Thoracic aorta (tissue), 2 donors: Measurements from ENCODE around the gene HSD17B13. TPM values are rescaled to one million over a fixed set of nuclear protein-coding genes. Genes with fewer than 3 reads are reported as not detected.
"Not testable (repeated sequence)": the region's sequence is repeated elsewhere in the genome, so short reads cannot be mapped to it uniquely, and the experiment has no call there.

Experiments
- ATAC-seq: fragments of 150-250 bp; one replicate; pipeline ENCODE4 v1.8.0; 2017; ENCODE audit warnings: low read depth; ENCODE audit not compliant: insufficient number of reproducible peaks, low FRiP score
- DNase-seq: peaks from one replicate; pipeline ENCODE4 v3.0.0-alpha.2; 2020; ENCODE audit warnings: low spot score
- H3K27ac ChIP-seq, 2 donors: fragments of 200-600 bp; sonication (generic); 1 replicate in 1 of 2; 2 replicates in 1 of 2; pipeline ENCODE4 v1.5.1; 2016; ENCODE audit warnings: mild to moderate bottlenecking in 2 of 2, moderate library complexity in 2 of 2
- H3K27me3 ChIP-seq: fragments of 200-600 bp; sonication (generic); replicated peaks from 2 replicates; pipeline ENCODE4 v1.6.0; 2016; ENCODE audit warnings: mild to moderate bottlenecking; ENCODE audit not compliant: insufficient read depth
- H3K36me3 ChIP-seq: fragments of 200-600 bp; sonication (generic); one replicate; pipeline ENCODE4 v1.5.1; 2016
- H3K4me1 ChIP-seq, 2 donors: fragments of 200-600 bp; sonication (generic); 1 replicate in 1 of 2; 2 replicates in 1 of 2; pipeline versions ENCODE4 v1.5.1 to v1.6.0; 2016; ENCODE audit warnings: low read depth in 2 of 2, mild to moderate bottlenecking in 1 of 2; ENCODE audit not compliant: control insufficient read depth in 1 of 2
- H3K4me3 ChIP-seq: fragments of 200-600 bp; sonication (generic); 2 replicates; pipeline ENCODE4 v1.5.1; 2016; ENCODE audit warnings: mild to moderate bottlenecking
- H3K9me3 ChIP-seq: fragments of 200-600 bp; sonication (generic); 2 replicates; pipeline ENCODE4 v1.5.1; 2016
- CTCF ChIP-seq: fragments of 200-600 bp; sonication (generic); IDR thresholded peaks from one replicate; pipeline ENCODE4 v1.5.1; 2019; ENCODE audit warnings: antibody characterized with exemption
- total RNA-seq, 2 donors: library from RNA; depleted of rRNA; stranded (reverse); fragments of >200 nt; gene quantifications; one replicate each; pipeline versions ENCODE4 v1.1.0 to v1.2.3, GENCODE V29; 2016

Gene HSD17B13
- total RNA-seq, 2 donors from 2014 or later = 0.54 to 0.71 TPM

GRCh38 chr4:87286970-87287369 lies 35.7 kb downstream of the HSD17B13 start:
- Histone ChIP-seq H3K27ac (no peak overlapping the region), H3K27me3 (no peaks in the 10 kb centered on the region), H3K9me3 (peaks cover 4% of the 10 kb centered on the region), H3K36me3 (no peaks in the 10 kb centered on the region), H3K4me3 (no peak overlapping the region), H3K4me1 (no peaks in the 10 kb centered on the region)
- no peak for TF ChIP-seq CTCF
- DNase-seq (no peak), ATAC-seq (no peak)

- ATAC-seq, DNase-seq, H3K36me3 ChIP-seq: not testable (repeated sequence)
Observed at GRCh38 chr4:87284268-87284667, 38.4 kb downstream of the HSD17B13 start.

GRCh38 chr4:87283151-87283550 lies 39.5 kb downstream of the HSD17B13 start:
- Histone ChIP-seq H3K27ac (no peak overlapping the region), H3K4me3 (no peak overlapping the region), H3K9me3 (peaks cover 4% of the 10 kb centered on the region), H3K4me1 (no peaks in the 10 kb centered on the region), H3K36me3 (no peaks in the 10 kb centered on the region), H3K27me3 (no peaks in the 10 kb centered on the region)
- no peak for TF ChIP-seq CTCF
- DNase-seq (no peak), ATAC-seq (no peak)

More at GRCh38 chr4:87284268-87284667, 38.4 kb downstream of the HSD17B13 start:
- not testable (repeated sequence) for H3K27me3 ChIP-seq, H3K27ac ChIP-seq, H3K4me3 ChIP-seq, H3K9me3 ChIP-seq, H3K4me1 ChIP-seq

- no peaks in the 10 kb centered on the region for H3K36me3 ChIP-seq
- no peak for TF ChIP-seq CTCF
- H3K27me3 ChIP-seq = no peaks in the 10 kb centered on the region
- no peak overlapping the region for H3K27ac ChIP-seq
- no peak for ATAC-seq
- DNase-seq = no peak
- H3K4me1 ChIP-seq = no peaks in the 10 kb centered on the region
- H3K9me3 ChIP-seq = peaks cover 4% of the 10 kb centered on the region
- H3K4me3 ChIP-seq = no peak overlapping the region
Observed at GRCh38 chr4:87281603-87282002, 41.1 kb downstream of the HSD17B13 start.

GRCh38 chr4:87278335-87278794 lies 44.3 kb downstream of the HSD17B13 start:
- ATAC-seq (no peak), DNase-seq (no peak)
- Histone ChIP-seq H3K9me3 (no peaks in the 10 kb centered on the region), H3K4me3 (no peak overlapping the region), H3K27me3 (no peaks in the 10 kb centered on the region), H3K4me1 (no peaks in the 10 kb centered on the region), H3K27ac (no peak overlapping the region), H3K36me3 (no peaks in the 10 kb centered on the region)
- no peak for TF ChIP-seq CTCF

GRCh38 chr4:87275311-87275710 lies 47.4 kb downstream of the HSD17B13 start:
- TF ChIP-seq CTCF = no peak
- H3K27ac ChIP-seq = no peak overlapping the region
- ATAC-seq (no peak), DNase-seq (no peak)
- no peaks in the 10 kb centered on the region for H3K36me3 ChIP-seq
- H3K9me3 ChIP-seq = no peaks in the 10 kb centered on the region
- no peaks in the 10 kb centered on the region for H3K4me1 ChIP-seq
- H3K4me3 ChIP-seq = no peak overlapping the region
- H3K27me3 ChIP-seq = no peaks in the 10 kb centered on the region
